HCT116 (cell line): ENCODE measurements around the gene JAGN1. TPM values are rescaled to one million over a fixed set of nuclear protein-coding genes. Genes with fewer than 3 reads are reported as not detected.

ENCODE experiments used
- ATAC-seq: fragments of 200-7000 bp; cut with Tn5 transposase; 2 replicates; pipeline ENCODE4 v1.9.1; 2020; ENCODE audit warnings: mild to moderate bottlenecking, moderate library complexity
- BruUV-seq: library from RNA; stranded (reverse); fragments of 400-500 nt; replicated peaks from 2 replicates; lab custom pipeline; 2021; lab: Mats Ljungman, UMichigan
- CTCF ChIA-PET: fragments of 300-600 bp; sonication (Branson Sonifier 250); formaldehyde crosslinking; loops from one replicate; lab custom pipeline; 2021; ENCODE audit warnings: antibody characterized with exemption; lab: Charles Lee
- POLR2A ChIA-PET: fragments of 300-600, 350-600 bp; sonication (Branson Sonifier 250); formaldehyde crosslinking; loops from one replicate; lab custom pipeline; 2021; ENCODE audit warnings: antibody characterized with exemption; lab: Charles Lee
- RAD21 ChIA-PET, 2 experiments: fragments of 300-600 bp; sonication (Branson Sonifier 250); formaldehyde crosslinking; loops; one replicate each; lab custom pipeline; 2023; ENCODE audit warnings: low total read pairs in 2 of 2; ENCODE audit not compliant: uncharacterized antibody in 2 of 2, unreplicated experiment in 2 of 2, low non-redundant PET in 1 of 2; lab: Charles Lee
- DNase-seq: peaks from one replicate; pipeline ENCODE4 v3.0.0-alpha.2; 2010; ENCODE audit warnings: low read depth, low spot score
- H2AFZ ChIP-seq: fragments of 200-600 bp; shearing (Covaris generic), sonication (generic); 2 replicates; pipeline ENCODE4 v1.6.1; 2017; ENCODE audit warnings: low read depth, mixed run types, mixed read lengths, antibody characterized with exemption, low read length; ENCODE audit not compliant: poor library complexity, severe bottlenecking
- H3K27ac ChIP-seq: 2 replicates; pipeline ENCODE4 v1.5.1; 2012; ENCODE audit warnings: low read depth, low read length
- H3K27me3 ChIP-seq: fragments of 200-600 bp; sonication (generic); 2 replicates; pipeline ENCODE4 v1.6.1; 2016; ENCODE audit warnings: mixed run types, low read length, mixed read lengths; ENCODE audit not compliant: insufficient read depth
- H3K36me3 ChIP-seq, 2 experiments: fragments of 200-500 bp in 1 of 2; fragments of 200-600 bp in 1 of 2; sonication (Bioruptor generic) in 1 of 2; sonication (generic) in 1 of 2; 2 replicates each; pipeline versions ENCODE4 v1.5.1 to v1.6.1; 2014 to 2016; ENCODE audit warnings: low read length in 2 of 2, inconsistent platforms in 1 of 2, mixed read lengths in 1 of 2, mixed run types in 1 of 2; ENCODE audit not compliant: insufficient read depth in 2 of 2, control insufficient read depth in 1 of 2
- H3K4me1 ChIP-seq, 2 experiments: fragments of 200-600 bp in 1 of 2; sonication (generic) in 1 of 2; 2 replicates each; pipeline versions ENCODE4 v1.5.1 to v1.6.1; 2012 to 2017; ENCODE audit warnings: low read length in 2 of 2, inconsistent platforms in 1 of 2, mild to moderate bottlenecking in 1 of 2, mixed read lengths in 1 of 2, mixed run types in 1 of 2, moderate library complexity in 1 of 2; ENCODE audit not compliant: insufficient read depth in 2 of 2, control insufficient read depth in 1 of 2
- H3K4me2 ChIP-seq: fragments of 200-600 bp; sonication (generic); 2 replicates; pipeline ENCODE4 v1.6.1; 2017; ENCODE audit warnings: mixed run types, low read length, mixed read lengths
- H3K4me3 ChIP-seq, 2 experiments: fragments of 200-600 bp in 1 of 2; sonication (generic) in 1 of 2; replicated peaks in 1 of 2; 2 replicates each; pipeline ENCODE4 v1.5.1; 2011 to 2016; ENCODE audit warnings: low read length in 2 of 2, control low read depth in 1 of 2, low read depth in 1 of 2, mild to moderate bottlenecking in 1 of 2, mixed read lengths in 1 of 2, mixed run types in 1 of 2
- H3K79me2 ChIP-seq: fragments of 200-600 bp; sonication (generic); 2 replicates; pipeline ENCODE4 v1.6.1; 2017; ENCODE audit warnings: mild to moderate bottlenecking, mixed run types, low read length, moderate library complexity, mixed read lengths; ENCODE audit not compliant: insufficient read depth
- H3K9ac ChIP-seq: fragments of 200-600 bp; sonication (generic); 2 replicates; pipeline ENCODE4 v1.6.1; 2016; ENCODE audit warnings: low read length, mixed read lengths
- H3K9me2 ChIP-seq: fragments of 200-600 bp; sonication (generic), shearing (Covaris generic); 2 replicates; pipeline ENCODE4 v1.6.1; 2017; ENCODE audit warnings: mixed run types, mild to moderate bottlenecking, moderate library complexity; ENCODE audit not compliant: insufficient read depth
- H3K9me3 ChIP-seq, 2 experiments: fragments of 200-500 bp in 1 of 2; fragments of 200-600 bp in 1 of 2; sonication (Bioruptor generic) in 1 of 2; sonication (generic) in 1 of 2; 2 replicates each; pipeline ENCODE4 v1.6.1; 2014 to 2017; ENCODE audit warnings: low read length in 2 of 2, mixed read lengths in 2 of 2, inconsistent platforms in 1 of 2, low read depth in 1 of 2, mild to moderate bottlenecking in 1 of 2, mixed run types in 1 of 2, moderate library complexity in 1 of 2; ENCODE audit not compliant: control insufficient read depth in 1 of 2, insufficient read depth in 1 of 2
- H4K20me1 ChIP-seq: fragments of 200-600 bp; sonication (generic), shearing (Covaris generic); 2 replicates; pipeline ENCODE4 v1.6.1; 2017; ENCODE audit warnings: mixed run types, mild to moderate bottlenecking, moderate library complexity; ENCODE audit not compliant: insufficient read depth
- CBX3 ChIP-seq: IDR thresholded peaks from 2 replicates; pipeline ENCODE4 v1.6.1; 2012; ENCODE audit warnings: low read depth
- CEBPB ChIP-seq: IDR thresholded peaks from 2 replicates; pipeline ENCODE4 v1.6.1; 2012; ENCODE audit warnings: low read depth
- EGR1 ChIP-seq: IDR thresholded peaks from 2 replicates; pipeline ENCODE4 v1.6.1; 2012; ENCODE audit warnings: low read depth
- EZH2 ChIP-seq: fragments of 200-600 bp; sonication (generic); IDR thresholded peaks from 2 replicates; pipeline ENCODE4 v1.6.1; 2017; ENCODE audit warnings: antibody characterized with exemption, mixed run types
- EZH2phosphoT487 ChIP-seq: fragments of 200-600 bp; IDR thresholded peaks from 2 replicates; pipeline ENCODE4 v1.6.1; 2018; ENCODE audit warnings: antibody characterized with exemption, borderline replicate concordance
- POLR2A ChIP-seq: IDR thresholded peaks from 2 replicates; pipeline ENCODE4 v1.7.0; 2011; ENCODE audit warnings: borderline replicate concordance; ENCODE audit not compliant: insufficient read depth, insufficient read length; ENCODE audit errors: extremely low read depth
- POLR2AphosphoS5 ChIP-seq: IDR thresholded peaks from 2 replicates; pipeline ENCODE4 v1.6.1; 2011; ENCODE audit warnings: mild to moderate bottlenecking, low read depth, low read length, moderate library complexity
- RAD21 ChIP-seq: IDR thresholded peaks from 2 replicates; pipeline ENCODE4 v1.6.1; 2012; ENCODE audit warnings: low read depth, mild to moderate bottlenecking
- TCF7L2 ChIP-seq: IDR thresholded peaks from 2 replicates; pipeline ENCODE4 v1.7.0; 2011; ENCODE audit warnings: borderline replicate concordance, inconsistent platforms; ENCODE audit not compliant: insufficient read depth, insufficient read length; ENCODE audit errors: extremely low read depth
- YY1 ChIP-seq: IDR thresholded peaks from 2 replicates; pipeline ENCODE4 v1.6.1; 2011; ENCODE audit warnings: low read length, low read depth, moderate library complexity, mild to moderate bottlenecking; ENCODE audit not compliant: insufficient replicate concordance; ENCODE audit errors: extremely low read depth
- intact Hi-C: fragments of 100-400 bp; cut with micrococcal nuclease; formaldehyde crosslinking; loops from 2 replicates; pipeline ENCODE4 v1.10.0; 2022
- total RNA-seq: library from RNA; stranded (reverse); gene quantifications from one replicate; pipeline ENCODE4 v1.2.1, GENCODE V29; 2021; ENCODE audit not compliant: unreplicated experiment
- TF ChIP-seq, protein P1 (sequence below): IDR thresholded peaks from 2 replicates; pipeline ENCODE4 v1.6.1; 2012; ENCODE audit warnings: low read depth
- TF ChIP-seq, protein P2 (sequence below), 3 experiments: fragments of 200-600 bp in 1 of 3; sonication (generic) in 1 of 3; IDR thresholded peaks in 2 of 3; conservative IDR thresholded peaks in 1 of 3; 2 replicates each; pipeline ENCODE4 v1.5.1; 2012 to 2017; ENCODE audit warnings: low read depth in 2 of 3, low read length in 2 of 3, antibody characterized with exemption in 1 of 3, borderline replicate concordance in 1 of 3, control low read depth in 1 of 3, mild to moderate bottlenecking in 1 of 3, mixed read lengths in 1 of 3, mixed run types in 1 of 3, moderate library complexity in 1 of 3; ENCODE audit not compliant: insufficient read depth in 1 of 3
- TF ChIP-seq, protein P3 (sequence below): IDR thresholded peaks from 2 replicates; pipeline ENCODE4 v1.6.1; 2012

JAGN1 gene
- total RNA-seq, 1 experiment from 2014 or later, result 33.4 TPM

DNA sequence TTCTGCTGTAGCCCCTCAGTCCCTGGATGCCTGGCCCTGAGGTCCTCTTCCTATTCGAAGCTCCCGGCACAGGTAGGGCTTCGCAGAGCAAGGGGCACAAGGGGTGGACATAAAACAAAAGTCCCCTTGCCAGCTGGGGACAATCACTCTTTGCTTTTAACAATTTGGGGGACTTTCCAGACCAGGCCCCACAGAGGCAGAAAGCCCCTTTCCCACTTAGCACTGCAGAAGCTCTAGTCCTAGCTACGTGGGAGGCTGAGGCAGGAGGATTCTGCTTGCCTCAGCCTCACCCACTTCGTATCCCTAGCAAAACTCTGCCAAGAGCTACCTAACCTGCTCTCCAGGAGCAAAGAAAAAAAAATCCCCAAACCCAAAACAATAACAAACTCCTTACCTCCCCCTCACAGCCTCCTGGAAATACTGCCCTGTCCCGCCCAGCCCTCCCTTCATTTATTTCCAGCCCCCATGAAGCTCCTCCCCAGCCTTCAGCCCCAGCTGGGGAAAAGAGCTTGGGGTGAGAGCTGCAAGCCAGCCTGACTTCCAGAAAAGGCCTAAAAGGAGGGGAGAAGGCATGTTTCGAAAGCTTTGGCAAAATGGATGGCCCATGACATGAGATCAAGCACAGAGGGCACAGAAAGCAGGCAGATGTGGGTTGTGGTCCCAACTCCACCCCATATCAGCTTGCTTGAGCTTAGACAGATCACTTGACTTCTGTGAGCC lies 10.4 kb upstream of the JAGN1 start, which contains the start of gene CIDEC:
Gene CIDEC, minus strand, starts transcription at position 424 of the 720 bp plus-strand sequence. CDS start 1,767 bp downstream, outside the sequence.
- H3K9ac ChIP-seq, result no peak within 1 kb of the TSS
- no peak within 1 kb of the TSS for H3K4me3 ChIP-seq
- H3K4me1 ChIP-seq, result peaks cover 14 to 41% of the 10 kb centered on the region in 2 experiments
- H4K20me1 ChIP-seq, result no peaks in the 10 kb centered on the region
- H3K36me3 ChIP-seq, result no peaks in the 10 kb centered on the region
- CTCF ChIA-PET, result no interaction called here
- RAD21 ChIA-PET, result no interaction called here
- no peaks in the 10 kb centered on the region for H3K27me3 ChIP-seq
- no peak for TF ChIP-seq EZH2
- no peak for TF ChIP-seq TCF7L2
- TF ChIP-seq CBX3, result no peak
- TF ChIP-seq EGR1, result no peak
- TF ChIP-seq POLR2AphosphoS5, result no peak
- TF ChIP-seq YY1, result no peak
- TF ChIP-seq, protein P1, sequence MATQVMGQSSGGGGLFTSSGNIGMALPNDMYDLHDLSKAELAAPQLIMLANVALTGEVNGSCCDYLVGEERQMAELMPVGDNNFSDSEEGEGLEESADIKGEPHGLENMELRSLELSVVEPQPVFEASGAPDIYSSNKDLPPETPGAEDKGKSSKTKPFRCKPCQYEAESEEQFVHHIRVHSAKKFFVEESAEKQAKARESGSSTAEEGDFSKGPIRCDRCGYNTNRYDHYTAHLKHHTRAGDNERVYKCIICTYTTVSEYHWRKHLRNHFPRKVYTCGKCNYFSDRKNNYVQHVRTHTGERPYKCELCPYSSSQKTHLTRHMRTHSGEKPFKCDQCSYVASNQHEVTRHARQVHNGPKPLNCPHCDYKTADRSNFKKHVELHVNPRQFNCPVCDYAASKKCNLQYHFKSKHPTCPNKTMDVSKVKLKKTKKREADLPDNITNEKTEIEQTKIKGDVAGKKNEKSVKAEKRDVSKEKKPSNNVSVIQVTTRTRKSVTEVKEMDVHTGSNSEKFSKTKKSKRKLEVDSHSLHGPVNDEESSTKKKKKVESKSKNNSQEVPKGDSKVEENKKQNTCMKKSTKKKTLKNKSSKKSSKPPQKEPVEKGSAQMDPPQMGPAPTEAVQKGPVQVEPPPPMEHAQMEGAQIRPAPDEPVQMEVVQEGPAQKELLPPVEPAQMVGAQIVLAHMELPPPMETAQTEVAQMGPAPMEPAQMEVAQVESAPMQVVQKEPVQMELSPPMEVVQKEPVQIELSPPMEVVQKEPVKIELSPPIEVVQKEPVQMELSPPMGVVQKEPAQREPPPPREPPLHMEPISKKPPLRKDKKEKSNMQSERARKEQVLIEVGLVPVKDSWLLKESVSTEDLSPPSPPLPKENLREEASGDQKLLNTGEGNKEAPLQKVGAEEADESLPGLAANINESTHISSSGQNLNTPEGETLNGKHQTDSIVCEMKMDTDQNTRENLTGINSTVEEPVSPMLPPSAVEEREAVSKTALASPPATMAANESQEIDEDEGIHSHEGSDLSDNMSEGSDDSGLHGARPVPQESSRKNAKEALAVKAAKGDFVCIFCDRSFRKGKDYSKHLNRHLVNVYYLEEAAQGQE, result no peak
- TF ChIP-seq CEBPB, result no peak
- TF ChIP-seq, protein P2, sequence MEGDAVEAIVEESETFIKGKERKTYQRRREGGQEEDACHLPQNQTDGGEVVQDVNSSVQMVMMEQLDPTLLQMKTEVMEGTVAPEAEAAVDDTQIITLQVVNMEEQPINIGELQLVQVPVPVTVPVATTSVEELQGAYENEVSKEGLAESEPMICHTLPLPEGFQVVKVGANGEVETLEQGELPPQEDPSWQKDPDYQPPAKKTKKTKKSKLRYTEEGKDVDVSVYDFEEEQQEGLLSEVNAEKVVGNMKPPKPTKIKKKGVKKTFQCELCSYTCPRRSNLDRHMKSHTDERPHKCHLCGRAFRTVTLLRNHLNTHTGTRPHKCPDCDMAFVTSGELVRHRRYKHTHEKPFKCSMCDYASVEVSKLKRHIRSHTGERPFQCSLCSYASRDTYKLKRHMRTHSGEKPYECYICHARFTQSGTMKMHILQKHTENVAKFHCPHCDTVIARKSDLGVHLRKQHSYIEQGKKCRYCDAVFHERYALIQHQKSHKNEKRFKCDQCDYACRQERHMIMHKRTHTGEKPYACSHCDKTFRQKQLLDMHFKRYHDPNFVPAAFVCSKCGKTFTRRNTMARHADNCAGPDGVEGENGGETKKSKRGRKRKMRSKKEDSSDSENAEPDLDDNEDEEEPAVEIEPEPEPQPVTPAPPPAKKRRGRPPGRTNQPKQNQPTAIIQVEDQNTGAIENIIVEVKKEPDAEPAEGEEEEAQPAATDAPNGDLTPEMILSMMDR (IDR thresholded peaks at IDR 0.05 in 2 of 3, conservative IDR thresholded peaks at IDR 0.05 in 1 of 3; ENCODE audit: borderline replicate concordance in 1 of 3, insufficient read depth in 1 of 3, low read depth in 2 of 3, low read length in 2 of 3), result no peak
- no peak for TF ChIP-seq EZH2phosphoT487
- no peak for TF ChIP-seq POLR2A
- TF ChIP-seq, protein P3, sequence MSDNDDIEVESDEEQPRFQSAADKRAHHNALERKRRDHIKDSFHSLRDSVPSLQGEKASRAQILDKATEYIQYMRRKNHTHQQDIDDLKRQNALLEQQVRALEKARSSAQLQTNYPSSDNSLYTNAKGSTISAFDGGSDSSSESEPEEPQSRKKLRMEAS, result no peak
- no peak for TF ChIP-seq RAD21
- intact Hi-C loops, result no loop called here
- no peaks in the 10 kb centered on the region for H3K9me2 ChIP-seq
- no peaks in the 10 kb centered on the region for H3K9me3 ChIP-seq
- no peaks in the 10 kb centered on the region for H3K79me2 ChIP-seq
- no peak within 1 kb of the TSS for H2AFZ ChIP-seq
- no peak within 1 kb of the TSS for H3K27ac ChIP-seq
- ATAC-seq (no peak), DNase-seq (no peak)
- peak within 1 kb of the TSS; percentile 10 for H3K4me2 ChIP-seq
- no TSS peak for BruUV-seq
- POLR2A ChIA-PET, result interaction anchor here (1.1 kb wide), 1 partner anchor 18 kb away, joined by 3 read pairs; no protein-coding TSS in a partner anchor
